HepG2 (cell line): ENCODE results near the gene ITCH. TPM values are rescaled to one million over a fixed set of nuclear protein-coding genes. Genes with fewer than 3 reads are reported as not detected.

Experiments used
- ADNP ChIP-seq: sonication (generic); formaldehyde crosslinking; IDR thresholded peaks from 2 replicates; pipeline ENCODE4 v1.4.0; 2020; ENCODE audit warnings: missing genetic modification reagents
- CHD2 ChIP-seq: IDR thresholded peaks from 2 replicates; pipeline ENCODE4 v1.6.1; 2011; ENCODE audit warnings: low read depth, low read length, improper control_type of control experiment
- KAT2B ChIP-seq: fragments of 150-350 bp; IDR thresholded peaks from 2 replicates; pipeline ENCODE4 v1.6.1; 2014; ENCODE audit warnings: low read depth, low read length, borderline replicate concordance
- KLF9 ChIP-seq: IDR thresholded peaks from 2 replicates; pipeline ENCODE4 v1.6.1; 2016; ENCODE audit warnings: low read depth
- NFYB ChIP-seq: sonication (generic); formaldehyde crosslinking; IDR thresholded peaks from 2 replicates; pipeline ENCODE4 v1.4.0; 2020; ENCODE audit warnings: missing genetic modification reagents
- PRMT3 ChIP-seq: sonication (generic); formaldehyde crosslinking; IDR thresholded peaks from 2 replicates; pipeline ENCODE4 v1.8.1; 2022; ENCODE audit warnings: low read depth, mild to moderate bottlenecking, moderate library complexity, missing genetic modification reagents, borderline replicate concordance
- ZBTB21 ChIP-seq: sonication (generic); formaldehyde crosslinking; IDR thresholded peaks from 2 replicates; pipeline ENCODE4 v1.4.0; 2020; ENCODE audit warnings: missing genetic modification reagents
- ZNF160 ChIP-seq: sonication (generic); formaldehyde crosslinking; IDR thresholded peaks from 2 replicates; pipeline ENCODE4 v1.8.0; 2022; ENCODE audit warnings: mild to moderate bottlenecking, inconsistent platforms, missing genetic modification reagents
- ZNF451 ChIP-seq: sonication (generic); formaldehyde crosslinking; IDR thresholded peaks from 2 replicates; pipeline ENCODE4 v1.5.0; 2020; ENCODE audit warnings: mild to moderate bottlenecking, missing genetic modification reagents
- ZNF543 ChIP-seq: sonication (generic); formaldehyde crosslinking; IDR thresholded peaks from 2 replicates; pipeline ENCODE4 v1.4.0; 2020; ENCODE audit warnings: mild to moderate bottlenecking, missing genetic modification reagents
- ZNF557 ChIP-seq: sonication (generic); formaldehyde crosslinking; IDR thresholded peaks from 2 replicates; pipeline ENCODE4 v1.4.0; 2020; ENCODE audit warnings: missing genetic modification reagents
- polyA plus RNA-seq, 8 experiments: library from polyadenylated mRNA; depleted of rRNA in 3 of 8; stranded (reverse) in 7 of 8; unstranded in 1 of 8; fragments of >200 nt; fragmentation: Illumina TruSeq in 4 of 8; extraction: Trizol in 4 of 8; gene quantifications; 2 replicates each; pipeline versions ENCODE4 v1.2.1 to v1.2.3, GENCODE V29; 2011 to 2016; ENCODE audit warnings: low read depth in 4 of 8, missing spikeins in 1 of 8, mixed read lengths in 1 of 8; ENCODE audit not compliant: insufficient read depth in 1 of 8
- total RNA-seq, 5 experiments: library from RNA; depleted of rRNA; stranded (reverse); fragments of >200 nt; fragmentation: Illumina TruSeq; extraction: Trizol; gene quantifications; 2 replicates each; pipeline ENCODE4 v1.2.3, GENCODE V29; 2016; ENCODE audit warnings: low read depth in 1 of 5
- TF ChIP-seq, protein P1 (sequence below): IDR thresholded peaks from 2 replicates; pipeline ENCODE4 v1.6.1; 2016; ENCODE audit warnings: mild to moderate bottlenecking, missing biosample characterization, missing genetic modification reagents
- TF ChIP-seq, protein P2 (sequence below): sonication (generic); formaldehyde crosslinking; IDR thresholded peaks from 2 replicates; pipeline ENCODE4 v1.9.0; 2021; ENCODE audit warnings: missing genetic modification reagents, mild to moderate bottlenecking, borderline replicate concordance
- TF ChIP-seq, protein P3 (sequence below): sonication (generic); formaldehyde crosslinking; IDR thresholded peaks from 2 replicates; pipeline ENCODE4 v1.4.0; 2020; ENCODE audit warnings: missing genetic modification reagents, borderline replicate concordance
- TF ChIP-seq, protein P4 (sequence below): sonication (generic); formaldehyde crosslinking; IDR thresholded peaks from 2 replicates; pipeline ENCODE4 v1.5.0; 2020; ENCODE audit warnings: mild to moderate bottlenecking, missing genetic modification reagents
- TF ChIP-seq, protein P5 (sequence below): sonication (generic); formaldehyde crosslinking; IDR thresholded peaks from 2 replicates; pipeline ENCODE4 v1.4.0; 2020; ENCODE audit warnings: mild to moderate bottlenecking, missing genetic modification reagents

Gene ITCH
- total and polyA plus RNA-seq, 2 of the 13 experiments (the other 11 are each of a cell fraction or from before 2014, with no cell fraction given), result 20.5 to 112 TPM

DNA sequence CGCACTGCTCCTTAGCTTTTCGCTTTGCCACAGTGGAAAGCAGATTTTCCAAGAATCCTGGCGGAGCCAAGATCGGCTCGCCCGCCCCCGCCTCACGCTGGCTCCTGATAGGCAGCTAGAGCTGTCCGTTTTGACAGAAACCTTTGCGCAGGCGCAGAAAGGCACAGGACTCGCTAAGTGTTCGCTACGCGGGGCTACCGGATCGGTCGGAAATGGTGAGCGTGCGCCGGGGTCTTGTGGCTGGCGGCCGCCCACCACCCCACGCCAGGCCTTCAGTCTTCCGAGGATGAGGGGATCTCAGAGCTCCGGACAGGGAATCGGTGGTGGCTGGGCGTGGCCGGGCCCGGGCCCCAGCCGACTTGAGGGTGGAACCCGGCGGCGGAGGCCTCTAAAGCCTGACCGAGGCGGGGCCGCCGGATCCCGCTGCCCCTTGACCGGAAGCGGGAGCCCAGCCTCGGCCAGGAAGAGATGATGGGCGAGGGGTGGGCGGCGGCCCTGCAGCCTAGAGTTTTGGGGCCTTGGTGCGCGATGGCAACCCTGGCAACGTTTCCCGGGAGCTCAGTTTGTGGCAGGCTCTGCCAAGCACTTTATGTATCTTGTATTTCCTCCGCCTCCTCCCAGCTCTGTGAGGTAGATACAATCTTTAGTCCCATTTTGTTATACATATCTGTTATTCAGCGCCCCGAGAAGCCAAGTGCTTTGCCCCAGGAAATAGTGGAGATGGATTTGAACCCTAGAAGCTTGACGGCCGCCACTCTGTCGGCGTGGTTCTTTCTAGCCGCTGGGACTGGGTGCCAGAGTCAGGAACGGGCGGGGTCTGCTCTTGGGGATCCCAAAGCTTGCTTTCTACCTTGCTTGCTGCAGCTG is 153.4 kb downstream of the ITCH start, which contains the start of gene DYNLRB1 (continued):
- TF ChIP-seq NFYB (CRISPR knock-in tag) (peak; percentile 99), PRMT3 (CRISPR knock-in tag) (no peak), KLF9 (CRISPR knock-in tag) (peak; percentile 85), KAT2B (no peak), CHD2 (0 out of 2 replicates have a peak, but pooled peaks have one; percentile 25), ADNP (CRISPR knock-in tag) (no peak), ZNF557 (no peak), ZNF543 (CRISPR knock-in tag) (0 out of 2 replicates have a peak, but pooled peaks have one; percentile 68), ZNF160 (CRISPR knock-in tag) (peak; percentile 94), ZNF451 (CRISPR knock-in tag) (peak; percentile 92), ZBTB21 (CRISPR knock-in tag) (peak; percentile 43; the same call in 1 of the 2 replicates)
- TF ChIP-seq, protein P1, sequence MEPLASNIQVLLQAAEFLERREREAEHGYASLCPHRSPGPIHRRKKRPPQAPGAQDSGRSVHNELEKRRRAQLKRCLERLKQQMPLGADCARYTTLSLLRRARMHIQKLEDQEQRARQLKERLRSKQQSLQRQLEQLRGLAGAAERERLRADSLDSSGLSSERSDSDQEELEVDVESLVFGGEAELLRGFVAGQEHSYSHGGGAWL (CRISPR knock-in tag), result peak; percentile 95
- TF ChIP-seq, protein P2, sequence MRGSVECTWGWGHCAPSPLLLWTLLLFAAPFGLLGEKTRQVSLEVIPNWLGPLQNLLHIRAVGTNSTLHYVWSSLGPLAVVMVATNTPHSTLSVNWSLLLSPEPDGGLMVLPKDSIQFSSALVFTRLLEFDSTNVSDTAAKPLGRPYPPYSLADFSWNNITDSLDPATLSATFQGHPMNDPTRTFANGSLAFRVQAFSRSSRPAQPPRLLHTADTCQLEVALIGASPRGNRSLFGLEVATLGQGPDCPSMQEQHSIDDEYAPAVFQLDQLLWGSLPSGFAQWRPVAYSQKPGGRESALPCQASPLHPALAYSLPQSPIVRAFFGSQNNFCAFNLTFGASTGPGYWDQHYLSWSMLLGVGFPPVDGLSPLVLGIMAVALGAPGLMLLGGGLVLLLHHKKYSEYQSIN (CRISPR knock-in tag), result no peak
- TF ChIP-seq, protein P3, sequence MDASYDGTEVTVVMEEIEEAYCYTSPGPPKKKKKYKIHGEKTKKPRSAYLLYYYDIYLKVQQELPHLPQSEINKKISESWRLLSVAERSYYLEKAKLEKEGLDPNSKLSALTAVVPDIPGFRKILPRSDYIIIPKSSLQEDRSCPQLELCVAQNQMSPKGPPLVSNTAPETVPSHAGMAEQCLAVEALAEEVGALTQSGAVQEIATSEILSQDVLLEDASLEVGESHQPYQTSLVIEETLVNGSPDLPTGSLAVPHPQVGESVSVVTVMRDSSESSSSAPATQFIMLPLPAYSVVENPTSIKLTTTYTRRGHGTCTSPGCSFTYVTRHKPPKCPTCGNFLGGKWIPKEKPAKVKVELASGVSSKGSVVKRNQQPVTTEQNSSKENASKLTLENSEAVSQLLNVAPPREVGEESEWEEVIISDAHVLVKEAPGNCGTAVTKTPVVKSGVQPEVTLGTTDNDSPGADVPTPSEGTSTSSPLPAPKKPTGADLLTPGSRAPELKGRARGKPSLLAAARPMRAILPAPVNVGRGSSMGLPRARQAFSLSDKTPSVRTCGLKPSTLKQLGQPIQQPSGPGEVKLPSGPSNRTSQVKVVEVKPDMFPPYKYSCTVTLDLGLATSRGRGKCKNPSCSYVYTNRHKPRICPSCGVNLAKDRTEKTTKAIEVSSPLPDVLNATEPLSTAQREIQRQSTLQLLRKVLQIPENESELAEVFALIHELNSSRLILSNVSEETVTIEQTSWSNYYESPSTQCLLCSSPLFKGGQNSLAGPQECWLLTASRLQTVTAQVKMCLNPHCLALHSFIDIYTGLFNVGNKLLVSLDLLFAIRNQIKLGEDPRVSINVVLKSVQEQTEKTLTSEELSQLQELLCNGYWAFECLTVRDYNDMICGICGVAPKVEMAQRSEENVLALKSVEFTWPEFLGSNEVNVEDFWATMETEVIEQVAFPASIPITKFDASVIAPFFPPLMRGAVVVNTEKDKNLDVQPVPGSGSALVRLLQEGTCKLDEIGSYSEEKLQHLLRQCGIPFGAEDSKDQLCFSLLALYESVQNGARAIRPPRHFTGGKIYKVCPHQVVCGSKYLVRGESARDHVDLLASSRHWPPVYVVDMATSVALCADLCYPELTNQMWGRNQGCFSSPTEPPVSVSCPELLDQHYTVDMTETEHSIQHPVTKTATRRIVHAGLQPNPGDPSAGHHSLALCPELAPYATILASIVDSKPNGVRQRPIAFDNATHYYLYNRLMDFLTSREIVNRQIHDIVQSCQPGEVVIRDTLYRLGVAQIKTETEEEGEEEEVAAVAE (CRISPR knock-in tag), result no peak; the same call in 1 of the 2 replicates
- TF ChIP-seq, protein P4, sequence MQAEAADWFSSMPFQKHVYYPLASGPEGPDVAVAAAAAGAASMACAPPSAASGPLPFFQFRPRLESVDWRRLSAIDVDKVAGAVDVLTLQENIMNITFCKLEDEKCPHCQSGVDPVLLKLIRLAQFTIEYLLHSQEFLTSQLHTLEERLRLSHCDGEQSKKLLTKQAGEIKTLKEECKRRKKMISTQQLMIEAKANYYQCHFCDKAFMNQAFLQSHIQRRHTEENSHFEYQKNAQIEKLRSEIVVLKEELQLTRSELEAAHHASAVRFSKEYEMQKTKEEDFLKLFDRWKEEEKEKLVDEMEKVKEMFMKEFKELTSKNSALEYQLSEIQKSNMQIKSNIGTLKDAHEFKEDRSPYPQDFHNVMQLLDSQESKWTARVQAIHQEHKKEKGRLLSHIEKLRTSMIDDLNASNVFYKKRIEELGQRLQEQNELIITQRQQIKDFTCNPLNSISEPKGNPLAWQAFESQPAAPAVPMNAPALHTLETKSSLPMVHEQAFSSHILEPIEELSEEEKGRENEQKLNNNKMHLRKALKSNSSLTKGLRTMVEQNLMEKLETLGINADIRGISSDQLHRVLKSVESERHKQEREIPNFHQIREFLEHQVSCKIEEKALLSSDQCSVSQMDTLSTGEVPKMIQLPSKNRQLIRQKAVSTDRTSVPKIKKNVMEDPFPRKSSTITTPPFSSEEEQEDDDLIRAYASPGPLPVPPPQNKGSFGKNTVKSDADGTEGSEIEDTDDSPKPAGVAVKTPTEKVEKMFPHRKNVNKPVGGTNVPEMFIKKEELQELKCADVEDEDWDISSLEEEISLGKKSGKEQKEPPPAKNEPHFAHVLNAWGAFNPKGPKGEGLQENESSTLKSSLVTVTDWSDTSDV, result peak; percentile 71
- TF ChIP-seq, protein P5, sequence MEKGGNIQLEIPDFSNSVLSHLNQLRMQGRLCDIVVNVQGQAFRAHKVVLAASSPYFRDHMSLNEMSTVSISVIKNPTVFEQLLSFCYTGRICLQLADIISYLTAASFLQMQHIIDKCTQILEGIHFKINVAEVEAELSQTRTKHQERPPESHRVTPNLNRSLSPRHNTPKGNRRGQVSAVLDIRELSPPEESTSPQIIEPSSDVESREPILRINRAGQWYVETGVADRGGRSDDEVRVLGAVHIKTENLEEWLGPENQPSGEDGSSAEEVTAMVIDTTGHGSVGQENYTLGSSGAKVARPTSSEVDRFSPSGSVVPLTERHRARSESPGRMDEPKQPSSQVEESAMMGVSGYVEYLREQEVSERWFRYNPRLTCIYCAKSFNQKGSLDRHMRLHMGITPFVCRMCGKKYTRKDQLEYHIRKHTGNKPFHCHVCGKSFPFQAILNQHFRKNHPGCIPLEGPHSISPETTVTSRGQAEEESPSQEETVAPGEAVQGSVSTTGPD (CRISPR knock-in tag), result no peak
